Thyroid gland (tissue), 4 donors: ENCODE data around the gene DRAXIN.

Experiments
- CTCF ChIP-seq, 6 experiments: fragments of 200-600 bp in 3 of 6; fragments of 450-650 bp in 3 of 6; sonication (generic) in 3 of 6; IDR thresholded peaks; one replicate each; pipeline ENCODE4 v1.5.1; 2016 to 2019; ENCODE audit warnings: antibody characterized with exemption in 6 of 6, mild to moderate bottlenecking in 2 of 6, inconsistent platforms in 1 of 6, moderate library complexity in 1 of 6
- POLR2A ChIP-seq, 2 donors: fragments of 450-650 bp; IDR thresholded peaks; one replicate each; pipeline ENCODE4 v1.6.1; 2017; ENCODE audit warnings: antibody characterized with exemption in 2 of 2, mild to moderate bottlenecking in 2 of 2, moderate library complexity in 1 of 2

GRCh38 chr1:11649237-11649623 is 42.3 kb upstream of the DRAXIN start:
- no peak for TF ChIP-seq CTCF (IDR thresholded peaks at IDR 0.05)
- TF ChIP-seq POLR2A (IDR thresholded peaks at IDR 0.05), result no peak
